Astrocyte of the cerebellum (primary cell): Measurements from ENCODE around the gene ATXN1.

Experiments used
- DNase-seq: peaks from one replicate; pipeline ENCODE4 v3.0.0-alpha.2; 2011; ENCODE audit warnings: low read depth
- H3K4me3 ChIP-seq: 2 replicates; pipeline ENCODE4 v1.5.1; 2011; ENCODE audit warnings: mild to moderate bottlenecking, low read depth, low read length, moderate library complexity
- in situ Hi-C: cut with HindIII; loops from 2 replicates; pipeline ENCODE4 v1.10.0; 2017; ENCODE audit warnings: low sequenced_read_pairs
- TF ChIP-seq, protein P1 (sequence below): IDR thresholded peaks from 2 replicates; pipeline ENCODE4 v1.5.1; 2012; ENCODE audit warnings: low read length, low read depth, moderate library complexity, mild to moderate bottlenecking; ENCODE audit errors: missing control alignments

The ATXN1 gene

DNA sequence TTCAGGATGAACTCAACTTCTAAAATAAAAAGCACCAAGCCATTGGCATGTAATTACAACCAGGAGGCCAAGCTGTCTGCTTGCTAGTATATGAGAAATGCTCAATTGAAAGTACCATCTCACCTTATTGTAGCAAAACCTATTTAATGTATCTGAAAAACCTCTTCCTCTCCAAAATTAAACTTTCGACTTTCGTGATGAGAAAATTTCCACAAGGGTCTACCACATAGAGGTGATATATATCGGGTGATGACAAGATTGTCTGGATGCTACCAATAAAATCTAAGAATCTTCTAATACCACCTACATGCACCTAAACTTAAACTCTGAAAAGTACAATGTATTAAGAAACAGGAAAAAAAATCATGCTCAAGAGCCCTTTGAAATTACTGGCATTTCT, 74.2 kb downstream of the ATXN1 start:
- TF ChIP-seq, protein P1, sequence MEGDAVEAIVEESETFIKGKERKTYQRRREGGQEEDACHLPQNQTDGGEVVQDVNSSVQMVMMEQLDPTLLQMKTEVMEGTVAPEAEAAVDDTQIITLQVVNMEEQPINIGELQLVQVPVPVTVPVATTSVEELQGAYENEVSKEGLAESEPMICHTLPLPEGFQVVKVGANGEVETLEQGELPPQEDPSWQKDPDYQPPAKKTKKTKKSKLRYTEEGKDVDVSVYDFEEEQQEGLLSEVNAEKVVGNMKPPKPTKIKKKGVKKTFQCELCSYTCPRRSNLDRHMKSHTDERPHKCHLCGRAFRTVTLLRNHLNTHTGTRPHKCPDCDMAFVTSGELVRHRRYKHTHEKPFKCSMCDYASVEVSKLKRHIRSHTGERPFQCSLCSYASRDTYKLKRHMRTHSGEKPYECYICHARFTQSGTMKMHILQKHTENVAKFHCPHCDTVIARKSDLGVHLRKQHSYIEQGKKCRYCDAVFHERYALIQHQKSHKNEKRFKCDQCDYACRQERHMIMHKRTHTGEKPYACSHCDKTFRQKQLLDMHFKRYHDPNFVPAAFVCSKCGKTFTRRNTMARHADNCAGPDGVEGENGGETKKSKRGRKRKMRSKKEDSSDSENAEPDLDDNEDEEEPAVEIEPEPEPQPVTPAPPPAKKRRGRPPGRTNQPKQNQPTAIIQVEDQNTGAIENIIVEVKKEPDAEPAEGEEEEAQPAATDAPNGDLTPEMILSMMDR, result no peak
- in situ Hi-C loops, result no loop called here
- no peak for DNase-seq

DNA sequence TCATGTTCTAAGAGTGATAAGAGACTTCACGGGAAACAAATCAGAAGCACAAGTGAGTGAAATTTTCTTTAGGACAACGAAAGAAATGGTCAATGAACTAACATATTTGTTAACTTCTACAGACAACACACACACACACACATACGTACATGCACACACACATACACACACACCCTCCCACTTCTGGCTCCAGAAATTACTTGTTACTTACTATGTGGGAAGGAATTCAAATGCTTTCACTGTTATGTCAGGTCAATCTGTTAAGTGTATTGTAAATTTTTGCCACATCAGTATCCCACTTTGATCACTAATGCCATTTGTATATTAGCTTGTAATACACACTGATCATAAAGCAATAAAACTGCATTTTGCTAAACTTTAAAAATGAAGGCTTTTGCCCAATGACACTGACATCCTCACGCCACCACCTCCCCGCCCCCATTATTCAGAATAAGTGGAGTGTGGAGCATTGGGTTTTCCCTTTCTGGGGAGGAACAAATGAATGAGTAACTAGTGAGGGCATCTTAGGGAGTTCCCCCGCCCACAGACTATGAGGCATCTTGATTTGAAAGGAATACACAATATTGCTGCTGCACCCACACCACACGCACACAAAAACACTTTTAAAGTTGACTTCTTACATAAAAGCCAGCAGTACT, 76.2 kb downstream of the ATXN1 start:
- H3K4me3 ChIP-seq, result no peak overlapping the region
- in situ Hi-C loops, result no loop called here
- DNase-seq, result no peak
- TF ChIP-seq, protein P1, result no peak

More for the DNA sequence above, 74.2 kb downstream of the ATXN1 start:
- H3K4me3 ChIP-seq, result no peak overlapping the region

DNA sequence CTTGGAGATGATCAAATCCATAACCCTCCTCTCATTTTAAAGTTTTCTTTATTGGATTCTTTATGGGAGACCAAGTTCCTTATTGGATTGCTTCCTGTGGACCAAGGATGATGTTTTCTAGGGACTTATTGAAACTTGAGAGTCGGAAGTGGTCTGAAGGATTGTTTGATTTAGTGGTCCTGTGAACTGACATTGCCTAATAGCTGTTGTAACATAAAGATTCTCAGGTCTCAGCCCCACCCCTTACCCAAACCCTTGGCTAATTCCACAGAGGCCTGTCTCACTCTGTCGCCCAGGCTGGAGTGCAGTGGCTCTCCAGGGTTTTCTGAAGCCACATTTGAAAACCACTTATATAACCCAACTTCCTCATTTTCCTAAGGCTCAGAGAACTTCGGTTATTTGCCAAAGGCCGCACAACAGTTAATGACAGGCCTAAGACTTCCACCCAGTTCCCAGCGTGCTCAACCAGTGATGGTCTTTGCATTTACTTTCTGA, 77.0 kb downstream of the ATXN1 start:
- no peak for DNase-seq
- no peak overlapping the region for H3K4me3 ChIP-seq
- TF ChIP-seq, protein P1, result no peak
- in situ Hi-C loops, result no loop called here

DNA sequence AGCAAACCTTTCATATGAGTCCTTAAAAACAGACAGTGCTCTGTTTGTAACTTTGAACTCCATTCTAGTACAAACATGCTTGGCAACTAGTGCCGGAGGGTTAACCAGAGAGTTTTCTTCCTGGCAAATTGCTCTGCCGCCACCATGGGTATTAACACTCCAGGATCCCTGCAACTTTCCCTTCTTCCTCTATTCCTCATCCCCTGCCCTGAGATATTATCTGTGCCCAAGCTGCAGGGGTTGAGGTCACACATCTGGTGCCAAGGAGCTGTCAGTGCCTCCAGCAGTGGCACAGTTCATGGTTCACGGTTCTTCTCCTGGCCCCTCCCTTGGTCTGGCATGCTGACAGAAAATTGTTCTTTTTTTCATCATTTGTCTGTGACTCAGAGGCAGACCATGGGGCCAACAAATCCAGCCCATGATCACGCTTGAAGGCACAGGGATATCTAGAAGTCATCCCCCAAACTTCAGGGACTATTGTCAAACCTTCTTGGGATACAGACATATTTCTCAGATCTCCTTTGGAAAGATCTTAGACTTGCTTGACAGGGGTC, 77.5 kb downstream of the ATXN1 start:
- TF ChIP-seq, protein P1, result no peak
- in situ Hi-C loops, result no loop called here
- H3K4me3 ChIP-seq, result no peak overlapping the region
- peak; percentile 66 for DNase-seq

DNA sequence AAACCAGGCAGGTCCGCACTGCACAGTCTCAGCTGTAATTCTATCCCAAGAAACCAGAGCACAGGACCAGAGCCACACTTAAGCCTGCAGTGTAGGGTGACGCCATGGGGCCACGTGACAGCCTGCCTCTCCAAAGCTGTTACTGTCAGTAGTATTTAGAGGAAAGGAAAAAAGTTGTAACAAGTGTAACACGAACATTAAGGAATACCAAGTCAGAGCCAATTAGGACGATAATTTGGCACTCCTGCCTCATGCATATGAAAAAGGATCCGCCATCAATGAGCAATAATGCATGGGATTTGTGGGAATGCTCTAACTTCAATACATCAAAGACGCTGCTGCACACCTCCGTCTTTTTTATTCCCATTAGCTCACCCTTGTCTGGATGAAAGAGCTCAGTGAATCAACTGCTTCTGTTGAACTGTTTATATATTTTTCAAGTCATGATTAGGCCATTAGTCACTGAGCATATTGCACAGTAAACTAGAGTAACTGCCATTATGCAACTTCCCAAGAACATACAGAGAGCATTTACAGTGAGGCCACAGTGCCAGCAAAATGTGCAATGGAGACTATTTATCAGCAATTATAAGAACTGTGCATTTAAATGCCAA, 79.9 kb downstream of the ATXN1 start:
- DNase-seq, result peak; percentile 73
- TF ChIP-seq, protein P1, result no peak
- in situ Hi-C loops, result no loop called here
- no peak overlapping the region for H3K4me3 ChIP-seq

DNA sequence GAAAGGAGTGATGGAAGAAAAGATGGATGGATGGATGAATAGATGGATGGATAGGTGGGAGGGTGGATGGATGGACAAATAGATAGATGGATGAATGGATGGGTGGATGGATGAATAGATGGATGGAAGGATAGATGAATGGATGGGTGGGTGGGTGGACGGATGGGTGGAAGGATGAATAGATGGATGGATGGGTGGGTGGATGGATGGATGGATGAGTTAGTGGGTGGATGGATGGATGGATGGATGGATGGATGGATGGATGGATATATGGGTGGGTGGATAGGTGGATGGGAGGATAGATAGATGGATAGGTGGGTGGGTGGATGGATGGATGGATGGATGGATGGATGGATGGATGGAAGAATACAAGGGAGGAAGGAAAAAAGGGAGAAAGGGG, 82.2 kb downstream of the ATXN1 start:
- in situ Hi-C loops, result no loop called here
- TF ChIP-seq, protein P1, result no peak
- no peak for DNase-seq
- no peak overlapping the region for H3K4me3 ChIP-seq
